Left cardiac atrium (tissue), 4 donors: ENCODE data around the gene BFSP2. TPM values are rescaled to one million over a fixed set of nuclear protein-coding genes. Genes with fewer than 3 reads are reported as not detected.

ENCODE experiments used
- ATAC-seq, 2 donors: fragments of 200-7000 bp; cut with Tn5 transposase; one replicate each; pipeline ENCODE4 v1.9.1; 2020; ENCODE audit warnings: mild to moderate bottlenecking in 2 of 2, moderate library complexity in 2 of 2
- DNase-seq: peaks from one replicate; pipeline ENCODE4 v3.0.0-alpha.2; 2020
- intact Hi-C, 2 donors: fragments of 100-400 bp; cut with DNase I; formaldehyde crosslinking; loops; one replicate each; pipeline versions ENCODE4 v1.14.1 to v1.15.1; 2022 to 2023
- total RNA-seq, 2 donors: library from RNA; stranded (reverse); fragmentation: NEBNext Ultra II Directional; extraction: Animal tissue kit (Norgen Biotek cat#: 25700); gene quantifications; one replicate each; pipeline ENCODE4 v1.2.1, GENCODE V29; 2021
- donor health status: DM: no; HTN: yes; CAD: no.
- donor health status: DM: no; HTN: yes; CAD: no; lungs with severe emphysema.
- donor health status: DM: yes; HTN: yes; CAD: no.
- donor health status: Dilated cardiomyopathy.

The BFSP2 gene
- total RNA-seq, 2 donors from 2014 or later: not detected

GRCh38 chr3:133445108-133445507, 45.3 kb downstream of the BFSP2 start:
- ATAC-seq (no peak), DNase-seq (no peak)
- intact Hi-C loops: no loop called here

- intact Hi-C loops: no loop called here
- DNase-seq (no peak), ATAC-seq (no peak)
These were observed 48.1 kb downstream of the BFSP2 start for GRCh38 chr3:133447750-133448477.

GRCh38 chr3:133448478-133449122, 48.7 kb downstream of the BFSP2 start:
- ATAC-seq: no peak
- no peak for DNase-seq
- intact Hi-C loops: no loop called here

GRCh38 chr3:133451309-133451708, 51.5 kb downstream of the BFSP2 start:
- ATAC-seq (no peak), DNase-seq (no peak)
- intact Hi-C loops: no loop called here

- no peak for ATAC-seq
- intact Hi-C loops: no loop called here
- no peak for DNase-seq
These were observed 52.9 kb downstream of the BFSP2 start for GRCh38 chr3:133452641-133453319.

- no peak for DNase-seq
- ATAC-seq: no peak
- intact Hi-C loops: no loop called here
These were observed 53.5 kb downstream of the BFSP2 start for GRCh38 chr3:133453383-133453782.

- no peak for ATAC-seq
- no peak for DNase-seq
These were observed 55.4 kb downstream of the BFSP2 start for GRCh38 chr3:133455281-133455680.

GRCh38 chr3:133455960-133456359, 56.1 kb downstream of the BFSP2 start:
- intact Hi-C loops: no loop called here
- DNase-seq (no peak), ATAC-seq (no peak)

More at GRCh38 chr3:133455281-133455680, 55.4 kb downstream of the BFSP2 start:
- intact Hi-C loops: no loop called here

GRCh38 chr3:133457025-133457424, 57.2 kb downstream of the BFSP2 start:
- DNase-seq (no peak), ATAC-seq (no peak)
- intact Hi-C loops: no loop called here

GRCh38 chr3:133457465-133458067, 57.7 kb downstream of the BFSP2 start:
- DNase-seq (no peak), ATAC-seq (no peak)
- intact Hi-C loops: no loop called here

- peak; percentile 76 to 89 for ATAC-seq
- peak; percentile 53 for DNase-seq
- intact Hi-C loops: no loop called here
These were observed 59.5 kb downstream of the BFSP2 start for GRCh38 chr3:133459400-133459799.

- intact Hi-C loops: no loop called here
- no peak for DNase-seq
- ATAC-seq: no peak
These were observed 61.0 kb downstream of the BFSP2 start for GRCh38 chr3:133460809-133461208.

- intact Hi-C loops: no loop called here
- ATAC-seq: peak in 1 of 2 donors; percentile 58
- DNase-seq: no peak
These were observed 61.4 kb downstream of the BFSP2 start for GRCh38 chr3:133461291-133461690.

- intact Hi-C loops: no loop called here
- ATAC-seq (no peak), DNase-seq (no peak)
These were observed 63.5 kb downstream of the BFSP2 start for GRCh38 chr3:133463347-133463860.

- no peak for ATAC-seq
- DNase-seq: no peak
- intact Hi-C loops: no loop called here
These were observed 64.7 kb downstream of the BFSP2 start for GRCh38 chr3:133464573-133464972.

- peak; percentile 34 for DNase-seq
- intact Hi-C loops: loop anchor here in 1 of 2 donors (5.0 kb wide), 1 partner anchor 111 kb away; no protein-coding TSS in a partner anchor
- ATAC-seq: peak in 1 of 2 donors; percentile 48
These were observed 66.9 kb downstream of the BFSP2 start for GRCh38 chr3:133466531-133467386.

GRCh38 chr3:133467780-133468179, 67.9 kb downstream of the BFSP2 start:
- intact Hi-C loops: loop anchor here in 1 of 2 donors (5.0 kb wide), 1 partner anchor 110 kb away; no protein-coding TSS in a partner anchor
- ATAC-seq: no peak
- no peak for DNase-seq

- intact Hi-C loops: loop anchor here in 1 of 2 donors (5.0 kb wide), 1 partner anchor 109 kb away; no protein-coding TSS in a partner anchor
- DNase-seq (no peak), ATAC-seq (no peak)
These were observed 68.4 kb downstream of the BFSP2 start for GRCh38 chr3:133468251-133468721.
